ENCODE data around the gene RBP3. TPM values are rescaled to one million over a fixed set of nuclear protein-coding genes. Genes with fewer than 3 reads are reported as not detected.

RBP3 gene
- polyA plus RNA-seq, 3 donors = not detected

DNA sequence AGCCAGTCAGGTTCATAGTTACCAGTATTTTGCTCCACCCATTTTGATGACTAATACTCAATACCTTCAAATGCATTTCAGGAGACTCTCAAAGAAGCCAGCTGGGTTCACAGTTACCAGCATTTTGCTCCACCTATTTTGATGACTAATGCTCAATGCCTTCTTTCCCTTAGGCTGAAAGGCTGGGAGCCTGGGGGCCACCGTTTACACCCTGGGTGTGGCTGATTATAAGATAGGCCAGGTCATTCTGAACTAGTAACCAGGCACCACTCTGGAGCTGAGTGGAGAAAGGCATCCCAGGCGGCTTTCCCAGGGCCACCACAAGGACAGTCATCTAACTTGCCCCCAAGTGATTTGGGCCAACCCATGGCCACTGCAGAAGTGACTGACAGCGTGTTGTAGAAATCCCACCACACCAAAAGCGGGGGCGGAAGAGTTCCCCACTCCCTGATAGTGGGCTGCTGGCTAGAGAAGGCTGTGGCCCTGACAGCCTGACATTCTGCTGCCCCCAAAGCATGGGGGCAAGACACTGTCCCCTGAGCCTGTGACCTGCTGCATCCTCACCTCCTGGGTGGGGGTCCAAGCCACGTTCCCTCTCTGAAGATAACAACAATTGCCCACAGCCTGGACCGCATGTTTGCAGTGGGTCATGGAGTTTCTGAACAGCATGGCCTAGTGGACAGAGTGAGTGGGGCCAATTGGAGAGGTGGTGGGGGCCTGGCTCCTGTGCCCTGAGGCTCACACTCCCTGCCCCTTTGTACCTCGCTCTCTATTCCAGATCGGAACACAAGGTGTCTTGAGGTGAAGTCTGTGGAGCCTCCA, 58.9 kb downstream of the RBP3 start:
- Histone ChIP-seq H2AFZ (ENCODE audit: insufficient read depth, low read depth, low read length, poor library complexity, severe bottlenecking) (no peak overlapping the region), H4K20me1 (ENCODE audit: insufficient read depth, low read length) (no peaks in the 10 kb centered on the region), H3K27ac (ENCODE audit: low read depth in 1 of 2, low read length in 2 of 2) (no peak overlapping the region), H3K27me3 (ENCODE audit: control insufficient read depth in 2 of 2, insufficient read depth in 2 of 2, low read length in 2 of 2) (no peaks in the 10 kb centered on the region), H3K4me2 (replicated peaks; ENCODE audit: extremely low read depth, low read length, poor library complexity, severe bottlenecking) (no peak overlapping the region), H3K79me2 (ENCODE audit: insufficient read depth, low read length) (no peaks in the 10 kb centered on the region), H3K4me3 (replicated peaks in 1 of 3; ENCODE audit: low read depth in 2 of 3, low read length in 3 of 3) (no peak overlapping the region), H3K36me3 (replicated peaks in 1 of 2; ENCODE audit: control insufficient read depth in 1 of 2, insufficient read depth in 2 of 2, low read length in 2 of 2) (no peaks in the 10 kb centered on the region), H3K9ac (ENCODE audit: insufficient read depth, low read length, poor library complexity, severe bottlenecking) (no peak overlapping the region), H3K4me1 (ENCODE audit: control insufficient read depth in 1 of 2, insufficient read depth in 2 of 2, low read length in 2 of 2) (peaks cover 14 to 21% of the 10 kb centered on the region in 2 donors), H3K9me3 (replicated peaks in 1 of 2; ENCODE audit: control insufficient read depth in 1 of 2, insufficient read depth in 1 of 2, low read length in 2 of 2) (no peaks in the 10 kb centered on the region)
- no peak for DNase-seq
- Mint-ChIP-seq H3K4me3 (no peak overlapping the region), H3K27ac (no peak overlapping the region), H3K36me3 (no peaks in the 10 kb centered on the region), H3K27me3 (ENCODE audit: low read depth in 3 of 3) (peaks cover 0 to 3% (median 0%) of the 10 kb centered on the region in 3 donors), H3K9me3 (peaks cover 0 to 2% (median 0%) of the 10 kb centered on the region in 7 donors), H3K4me1 (peaks cover 7% of the 10 kb centered on the region)
- 89% methylated on average over 6 of the region's 9 CpGs for WGBS (ENCODE audit: insufficient coverage)
- no peak for TF ChIP-seq CTCF (IDR thresholded peaks at IDR 0.05)
- intact Hi-C loops (cut with micrococcal nuclease) = no loop called here

Other genes starting within 250 kb of the RBP3 start
- gene GDF10, start 48.2 kb upstream of the RBP3 start, polyA plus RNA-seq = not detected
- gene GDF2, start 25.9 kb upstream of the RBP3 start, polyA plus RNA-seq = not detected
- not detected for gene ZNF488, start 35.9 kb downstream of the RBP3 start, polyA plus RNA-seq
- gene ANXA8, start 135.8 kb downstream of the RBP3 start, polyA plus RNA-seq = 1 to 10 TPM in 1 of 3 donors, under 1 TPM in 2; 0.52 to 2.9 (median 0.97) TPM
- gene FAM25G, start 143.3 kb downstream of the RBP3 start, polyA plus RNA-seq = not detected
- 10 to 100 TPM in 1 of 3 donors, under 1 TPM in 1, not detected in 1; 0.24 to 11.2 TPM for gene AGAP9, start 175.3 kb downstream of the RBP3 start, polyA plus RNA-seq